ENCODE results near the gene HECW1.

DNA sequence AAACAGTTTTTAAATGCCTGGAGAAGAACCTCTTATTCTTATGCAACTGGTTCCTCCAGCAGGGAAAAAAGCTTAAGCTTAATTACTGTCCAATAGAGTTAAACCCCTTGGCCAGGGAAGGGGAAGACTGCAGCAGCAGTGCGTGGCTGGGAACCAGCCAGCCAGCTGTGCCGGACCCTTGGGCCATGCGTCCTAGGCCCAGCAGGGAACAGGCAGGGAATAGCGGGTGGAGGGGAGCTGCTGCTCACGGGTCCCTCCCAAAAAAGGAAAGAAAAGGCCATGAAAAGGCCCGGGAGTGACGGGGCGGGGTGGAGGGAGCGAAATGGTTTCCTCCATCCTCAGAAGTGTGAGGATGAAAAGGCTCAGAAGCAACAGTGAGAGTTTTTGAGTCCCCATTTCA, 35.2 kb upstream of the HECW1 start:
- TF ChIP-seq, protein P1, sequence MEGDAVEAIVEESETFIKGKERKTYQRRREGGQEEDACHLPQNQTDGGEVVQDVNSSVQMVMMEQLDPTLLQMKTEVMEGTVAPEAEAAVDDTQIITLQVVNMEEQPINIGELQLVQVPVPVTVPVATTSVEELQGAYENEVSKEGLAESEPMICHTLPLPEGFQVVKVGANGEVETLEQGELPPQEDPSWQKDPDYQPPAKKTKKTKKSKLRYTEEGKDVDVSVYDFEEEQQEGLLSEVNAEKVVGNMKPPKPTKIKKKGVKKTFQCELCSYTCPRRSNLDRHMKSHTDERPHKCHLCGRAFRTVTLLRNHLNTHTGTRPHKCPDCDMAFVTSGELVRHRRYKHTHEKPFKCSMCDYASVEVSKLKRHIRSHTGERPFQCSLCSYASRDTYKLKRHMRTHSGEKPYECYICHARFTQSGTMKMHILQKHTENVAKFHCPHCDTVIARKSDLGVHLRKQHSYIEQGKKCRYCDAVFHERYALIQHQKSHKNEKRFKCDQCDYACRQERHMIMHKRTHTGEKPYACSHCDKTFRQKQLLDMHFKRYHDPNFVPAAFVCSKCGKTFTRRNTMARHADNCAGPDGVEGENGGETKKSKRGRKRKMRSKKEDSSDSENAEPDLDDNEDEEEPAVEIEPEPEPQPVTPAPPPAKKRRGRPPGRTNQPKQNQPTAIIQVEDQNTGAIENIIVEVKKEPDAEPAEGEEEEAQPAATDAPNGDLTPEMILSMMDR (IDR thresholded peaks at IDR 0.05) = no peak
- TF ChIP-seq POLR2A (IDR thresholded peaks at IDR 0.05) = no peak

Data from lower leg skin (tissue), 3 donors.